ENCODE data around the gene MKNK2.
A peak's percentile ranks its signal among the peaks of the same experiment; 100 is the strongest.

The MKNK2 gene

GRCh38 chr19:2057484-2058469, 6.7 kb upstream of the MKNK2 start:
- Histone ChIP-seq H3K27me3 (replicated peaks; ENCODE audit: control insufficient read depth, insufficient read depth, low read length) (no peaks in the 10 kb centered on the region), H3K36me3 (ENCODE audit: control insufficient read depth, insufficient read depth, low read length) (no peaks in the 10 kb centered on the region), H3K4me3 (replicated peaks; ENCODE audit: low read depth, low read length) (no peak overlapping the region)
- DNase-seq (ENCODE audit: extremely low read depth, insufficient read length): no peak
- TF ChIP-seq CTCF (IDR thresholded peaks at IDR 0.05; ENCODE audit: insufficient read depth, low read length, poor library complexity, severe bottlenecking): no peak

- Histone ChIP-seq H3K4me3 (replicated peaks; ENCODE audit: low read depth, low read length) (no peak overlapping the region), H3K27me3 (replicated peaks; ENCODE audit: control insufficient read depth, insufficient read depth, low read length) (no peaks in the 10 kb centered on the region), H3K36me3 (ENCODE audit: control insufficient read depth, insufficient read depth, low read length) (no peaks in the 10 kb centered on the region)
- no peak for TF ChIP-seq CTCF (IDR thresholded peaks at IDR 0.05; ENCODE audit: insufficient read depth, low read length, poor library complexity, severe bottlenecking)
- no peak for DNase-seq (ENCODE audit: extremely low read depth, insufficient read length)
These were observed 5.8 kb upstream of the MKNK2 start for GRCh38 chr19:2056837-2057192.

- peak overlapping the region; percentile 48 for H3K4me3 ChIP-seq (replicated peaks; ENCODE audit: low read depth, low read length)
- DNase-seq (ENCODE audit: extremely low read depth, insufficient read length): peak; percentile 44
- no peaks in the 10 kb centered on the region for H3K36me3 ChIP-seq (ENCODE audit: control insufficient read depth, insufficient read depth, low read length)
- peak; percentile 23 for TF ChIP-seq CTCF (IDR thresholded peaks at IDR 0.05; ENCODE audit: insufficient read depth, low read length, poor library complexity, severe bottlenecking)
- no peaks in the 10 kb centered on the region for H3K27me3 ChIP-seq (replicated peaks; ENCODE audit: control insufficient read depth, insufficient read depth, low read length)
These were observed 5.1 kb upstream of the MKNK2 start for GRCh38 chr19:2055931-2056836.

- Histone ChIP-seq H3K27me3 (replicated peaks; ENCODE audit: control insufficient read depth, insufficient read depth, low read length) (no peaks in the 10 kb centered on the region), H3K36me3 (ENCODE audit: control insufficient read depth, insufficient read depth, low read length) (no peaks in the 10 kb centered on the region), H3K4me3 (replicated peaks; ENCODE audit: low read depth, low read length) (peak overlapping the region; percentile 8; the same call in 1 of the 2 replicates)
- DNase-seq (ENCODE audit: extremely low read depth, insufficient read length): peak; percentile 61
- TF ChIP-seq CTCF (IDR thresholded peaks at IDR 0.05; ENCODE audit: insufficient read depth, low read length, poor library complexity, severe bottlenecking): no peak
These were observed 3.7 kb upstream of the MKNK2 start for GRCh38 chr19:2054763-2055162.

GRCh38 chr19:2053601-2054389, 2.8 kb upstream of the MKNK2 start:
- no peaks in the 10 kb centered on the region for H3K27me3 ChIP-seq (replicated peaks; ENCODE audit: control insufficient read depth, insufficient read depth, low read length)
- no peak for TF ChIP-seq CTCF (IDR thresholded peaks at IDR 0.05; ENCODE audit: insufficient read depth, low read length, poor library complexity, severe bottlenecking)
- peak; percentile 18 for DNase-seq (ENCODE audit: extremely low read depth, insufficient read length)
- H3K4me3 ChIP-seq (replicated peaks; ENCODE audit: low read depth, low read length): no peak overlapping the region
- H3K36me3 ChIP-seq (ENCODE audit: control insufficient read depth, insufficient read depth, low read length): peaks cover 8% of the 10 kb centered on the region
